ENCODE data around the gene CUX1. TPM values are rescaled to one million over a fixed set of nuclear protein-coding genes. Genes with fewer than 3 reads are reported as not detected.

The CUX1 gene
- total and polyA plus RNA-seq, 2 donors (not counting 1 experiment from before 2014, with no cell fraction given) = 10.8 to 86.5 TPM

DNA sequence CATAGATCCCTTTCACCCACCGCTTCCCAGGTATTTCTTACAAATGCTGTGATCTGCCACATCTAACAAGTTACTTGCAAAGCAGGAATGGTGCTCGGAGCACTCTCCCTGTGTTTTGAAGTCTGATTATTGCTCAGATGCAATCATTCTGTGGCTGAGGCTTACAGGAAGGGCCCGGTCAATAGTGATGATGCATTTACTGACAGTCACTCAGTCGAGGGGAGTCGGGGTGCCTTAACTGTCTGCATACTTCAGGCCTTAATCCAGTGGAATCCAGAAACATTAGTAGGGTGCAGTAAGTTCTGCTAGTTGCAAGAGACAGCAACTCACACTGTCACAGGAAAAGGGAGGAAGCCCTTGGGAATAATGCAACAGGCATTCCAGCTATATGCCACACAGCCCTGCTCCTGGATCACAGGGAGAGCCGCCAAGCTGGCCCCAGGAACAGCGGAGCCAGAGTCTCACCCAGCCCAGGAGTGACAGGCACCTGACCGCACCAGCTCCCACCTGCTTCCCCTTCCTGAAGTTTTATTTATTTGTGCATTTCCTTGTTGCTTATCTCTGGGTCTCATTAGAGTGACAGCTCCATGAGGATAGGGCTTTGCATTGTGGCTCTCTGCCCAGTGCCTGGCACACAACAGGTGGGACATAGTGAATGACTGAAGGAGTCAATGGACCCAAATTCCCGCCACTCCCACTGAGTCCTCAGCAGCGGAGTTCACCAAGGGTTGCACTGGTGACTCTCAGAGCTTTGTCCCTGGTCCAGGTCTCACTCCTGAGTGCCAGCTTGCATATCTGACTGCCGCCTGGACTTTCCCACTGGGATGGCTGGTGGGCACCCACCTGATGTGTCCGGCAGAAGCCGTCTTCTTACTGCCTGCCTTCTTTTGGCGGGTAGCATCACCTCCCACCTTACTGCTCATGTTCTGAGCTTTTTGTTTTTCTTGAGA, 256.8 kb downstream of the CUX1 start:
- DNase-seq = no peak
- Histone ChIP-seq H3K79me2 (ENCODE audit: control insufficient read depth, insufficient read depth, low read length) (peaks cover 3% of the 10 kb centered on the region), H2AFZ (ENCODE audit: insufficient read depth, low read depth, low read length, poor library complexity, severe bottlenecking) (no peak overlapping the region), H3K4me3 (ENCODE audit: control extremely low read depth in 1 of 5, extremely low read depth in 1 of 5, insufficient read depth in 1 of 5, low read depth in 2 of 5, low read length in 4 of 5) (no peak overlapping the region), H3K27me3 (replicated peaks in 1 of 4; ENCODE audit: control extremely low read depth in 1 of 4, control insufficient read depth in 3 of 4, insufficient read depth in 4 of 4, low read length in 3 of 4) (no peaks in the 10 kb centered on the region), H3K4me1 (ENCODE audit: control insufficient read depth in 2 of 2, insufficient read depth in 2 of 2, low read length in 2 of 2) (no peaks in the 10 kb centered on the region), H4K20me1 (ENCODE audit: control insufficient read depth, insufficient read depth, low read length, poor library complexity, severe bottlenecking) (no peaks in the 10 kb centered on the region), H3K9me3 (ENCODE audit: control extremely low read depth in 1 of 3, control insufficient read depth in 2 of 3, insufficient read depth in 1 of 3, low read length in 2 of 3) (peaks cover 0 to 17% (median 10%) of the 10 kb centered on the region in 3 donors), H3K4me2 (replicated peaks; ENCODE audit: low read depth, low read length, poor library complexity, severe bottlenecking) (no peak overlapping the region), H3K27ac (ENCODE audit: low read length in 2 of 2) (no peak overlapping the region), H3K36me3 (replicated peaks in 1 of 2; ENCODE audit: control extremely low read depth in 1 of 2, control insufficient read depth in 1 of 2, extremely low read depth in 1 of 2, insufficient read depth in 2 of 2, low read length in 1 of 2) (peaks cover 0 to 20% of the 10 kb centered on the region in 2 experiments), H3K9ac (ENCODE audit: low read length) (no peak overlapping the region)
- WGBS (ENCODE audit: insufficient coverage) = 97% methylated on average over 11 of the region's 14 CpGs
- TF ChIP-seq, protein P1, sequence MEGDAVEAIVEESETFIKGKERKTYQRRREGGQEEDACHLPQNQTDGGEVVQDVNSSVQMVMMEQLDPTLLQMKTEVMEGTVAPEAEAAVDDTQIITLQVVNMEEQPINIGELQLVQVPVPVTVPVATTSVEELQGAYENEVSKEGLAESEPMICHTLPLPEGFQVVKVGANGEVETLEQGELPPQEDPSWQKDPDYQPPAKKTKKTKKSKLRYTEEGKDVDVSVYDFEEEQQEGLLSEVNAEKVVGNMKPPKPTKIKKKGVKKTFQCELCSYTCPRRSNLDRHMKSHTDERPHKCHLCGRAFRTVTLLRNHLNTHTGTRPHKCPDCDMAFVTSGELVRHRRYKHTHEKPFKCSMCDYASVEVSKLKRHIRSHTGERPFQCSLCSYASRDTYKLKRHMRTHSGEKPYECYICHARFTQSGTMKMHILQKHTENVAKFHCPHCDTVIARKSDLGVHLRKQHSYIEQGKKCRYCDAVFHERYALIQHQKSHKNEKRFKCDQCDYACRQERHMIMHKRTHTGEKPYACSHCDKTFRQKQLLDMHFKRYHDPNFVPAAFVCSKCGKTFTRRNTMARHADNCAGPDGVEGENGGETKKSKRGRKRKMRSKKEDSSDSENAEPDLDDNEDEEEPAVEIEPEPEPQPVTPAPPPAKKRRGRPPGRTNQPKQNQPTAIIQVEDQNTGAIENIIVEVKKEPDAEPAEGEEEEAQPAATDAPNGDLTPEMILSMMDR (IDR thresholded peaks at IDR 0.05) = no peak
- TF ChIP-seq EZH2 (IDR thresholded peaks at IDR 0.05; ENCODE audit: borderline replicate concordance, insufficient read depth, low read depth, low read length, poor library complexity, severe bottlenecking) = no peak
- CTCF ChIA-PET = no interaction called here
- no peaks in the 10 kb centered on the region for H3K9me3 Mint-ChIP-seq (ENCODE audit: insufficient read depth)
- peaks cover 5% of the 10 kb centered on the region for H3K4me1 Mint-ChIP-seq
- no peak overlapping the region for H3K27ac Mint-ChIP-seq
- POLR2A ChIA-PET = no interaction called here
- H3K27me3 Mint-ChIP-seq = no peaks in the 10 kb centered on the region
- intact Hi-C loops (cut with micrococcal nuclease) = no loop called here
- no peak overlapping the region for H3K4me3 Mint-ChIP-seq
- no peak for ATAC-seq (ENCODE audit: low read depth)

DNA sequence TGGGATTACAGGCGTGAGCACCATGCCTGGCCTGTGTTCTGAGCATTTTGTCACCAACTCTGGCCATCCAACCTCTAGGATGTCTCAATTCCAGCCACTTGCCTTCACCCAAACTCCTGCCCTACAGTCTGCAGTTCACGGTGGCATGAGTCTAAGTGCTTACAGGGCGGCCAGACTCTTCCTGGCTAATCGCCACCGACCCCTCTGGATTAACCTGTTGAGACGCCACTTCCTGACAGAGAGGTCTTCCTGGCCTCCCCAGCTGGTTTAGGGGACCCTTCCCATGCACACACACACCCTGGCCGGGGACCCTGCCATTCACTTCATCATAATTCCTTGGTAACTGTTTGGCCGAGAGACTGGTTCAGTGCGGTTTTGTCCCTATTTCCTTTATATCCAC, 257.7 kb downstream of the CUX1 start:
- no peak for ATAC-seq (ENCODE audit: low read depth)
- H3K4me1 Mint-ChIP-seq = peaks cover 5% of the 10 kb centered on the region
- intact Hi-C loops (cut with micrococcal nuclease) = no loop called here
- no peak overlapping the region for H3K4me3 Mint-ChIP-seq
- H2AFZ ChIP-seq (ENCODE audit: insufficient read depth, low read depth, low read length, poor library complexity, severe bottlenecking) = no peak overlapping the region
- no peaks in the 10 kb centered on the region for H3K27me3 ChIP-seq (replicated peaks in 1 of 4; ENCODE audit: control extremely low read depth in 1 of 4, control insufficient read depth in 3 of 4, insufficient read depth in 4 of 4, low read length in 3 of 4)
- no peak overlapping the region for H3K27ac ChIP-seq (ENCODE audit: low read length in 2 of 2)
- no peak for TF ChIP-seq EZH2 (IDR thresholded peaks at IDR 0.05; ENCODE audit: borderline replicate concordance, insufficient read depth, low read depth, low read length, poor library complexity, severe bottlenecking)
- TF ChIP-seq, protein P1 (IDR thresholded peaks at IDR 0.05) = no peak
- H3K27ac Mint-ChIP-seq = no peak overlapping the region
- H3K4me1 ChIP-seq (ENCODE audit: control insufficient read depth in 2 of 2, insufficient read depth in 2 of 2, low read length in 2 of 2) = no peaks in the 10 kb centered on the region
- ChIA-PET POLR2A (no interaction called here), CTCF (no interaction called here)
- no peaks in the 10 kb centered on the region for H3K9me3 Mint-ChIP-seq (ENCODE audit: insufficient read depth)
- H3K27me3 Mint-ChIP-seq = no peaks in the 10 kb centered on the region
- 98% methylated on average over 7 of the region's 9 CpGs for WGBS (ENCODE audit: insufficient coverage)
- H3K4me2 ChIP-seq (replicated peaks; ENCODE audit: low read depth, low read length, poor library complexity, severe bottlenecking) = no peak overlapping the region
- H3K79me2 ChIP-seq (ENCODE audit: control insufficient read depth, insufficient read depth, low read length) = no peaks in the 10 kb centered on the region
- DNase-seq = no peak
- peaks cover 0 to 17% (median 10%) of the 10 kb centered on the region in 3 donors for H3K9me3 ChIP-seq (ENCODE audit: control extremely low read depth in 1 of 3, control insufficient read depth in 2 of 3, insufficient read depth in 1 of 3, low read length in 2 of 3)
- no peak overlapping the region for H3K4me3 ChIP-seq (ENCODE audit: control extremely low read depth in 1 of 5, extremely low read depth in 1 of 5, insufficient read depth in 1 of 5, low read depth in 2 of 5, low read length in 4 of 5)
- H3K36me3 ChIP-seq (replicated peaks in 1 of 2; ENCODE audit: control extremely low read depth in 1 of 2, control insufficient read depth in 1 of 2, extremely low read depth in 1 of 2, insufficient read depth in 2 of 2, low read length in 1 of 2) = peaks cover 0 to 17% of the 10 kb centered on the region in 2 experiments
- H3K9ac ChIP-seq (ENCODE audit: low read length) = no peak overlapping the region
- H4K20me1 ChIP-seq (ENCODE audit: control insufficient read depth, insufficient read depth, low read length, poor library complexity, severe bottlenecking) = no peaks in the 10 kb centered on the region
